ENCODE measurements around the gene AP3B1.

Gene AP3B1

DNA sequence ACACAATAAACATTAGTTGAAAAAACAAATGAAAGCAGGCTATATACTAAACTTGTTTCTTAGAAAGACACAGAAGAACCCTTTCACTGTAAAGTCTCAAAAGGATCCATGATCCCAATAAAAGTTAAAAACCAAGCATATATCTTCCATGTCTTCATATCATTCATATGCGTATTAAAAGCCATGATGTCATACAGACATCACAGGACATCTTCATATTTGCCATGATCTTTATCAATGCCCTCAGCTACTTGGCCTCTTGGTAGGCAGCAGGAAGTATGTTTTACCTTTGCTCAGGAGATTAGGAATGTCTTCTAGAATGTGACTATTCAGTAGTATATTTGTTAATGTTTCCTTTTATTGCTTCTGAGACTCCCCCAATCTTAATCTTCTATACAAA, 16.8 kb downstream of the AP3B1 start:
- H3K9me3 Mint-ChIP-seq: no peaks in the 10 kb centered on the region
- DNase-seq: no peak
- peaks cover 25% of the 10 kb centered on the region for H3K36me3 Mint-ChIP-seq (ENCODE audit: low read depth)
- peaks cover 22% of the 10 kb centered on the region for H3K4me1 Mint-ChIP-seq
- TF ChIP-seq, protein P1, sequence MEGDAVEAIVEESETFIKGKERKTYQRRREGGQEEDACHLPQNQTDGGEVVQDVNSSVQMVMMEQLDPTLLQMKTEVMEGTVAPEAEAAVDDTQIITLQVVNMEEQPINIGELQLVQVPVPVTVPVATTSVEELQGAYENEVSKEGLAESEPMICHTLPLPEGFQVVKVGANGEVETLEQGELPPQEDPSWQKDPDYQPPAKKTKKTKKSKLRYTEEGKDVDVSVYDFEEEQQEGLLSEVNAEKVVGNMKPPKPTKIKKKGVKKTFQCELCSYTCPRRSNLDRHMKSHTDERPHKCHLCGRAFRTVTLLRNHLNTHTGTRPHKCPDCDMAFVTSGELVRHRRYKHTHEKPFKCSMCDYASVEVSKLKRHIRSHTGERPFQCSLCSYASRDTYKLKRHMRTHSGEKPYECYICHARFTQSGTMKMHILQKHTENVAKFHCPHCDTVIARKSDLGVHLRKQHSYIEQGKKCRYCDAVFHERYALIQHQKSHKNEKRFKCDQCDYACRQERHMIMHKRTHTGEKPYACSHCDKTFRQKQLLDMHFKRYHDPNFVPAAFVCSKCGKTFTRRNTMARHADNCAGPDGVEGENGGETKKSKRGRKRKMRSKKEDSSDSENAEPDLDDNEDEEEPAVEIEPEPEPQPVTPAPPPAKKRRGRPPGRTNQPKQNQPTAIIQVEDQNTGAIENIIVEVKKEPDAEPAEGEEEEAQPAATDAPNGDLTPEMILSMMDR (IDR thresholded peaks at IDR 0.05): no peak
- no peaks in the 10 kb centered on the region for H3K27me3 Mint-ChIP-seq (ENCODE audit: low read depth, poor library complexity)
- H3K4me3 Mint-ChIP-seq: no peak overlapping the region
- no peak overlapping the region for H3K27ac Mint-ChIP-seq

DNA sequence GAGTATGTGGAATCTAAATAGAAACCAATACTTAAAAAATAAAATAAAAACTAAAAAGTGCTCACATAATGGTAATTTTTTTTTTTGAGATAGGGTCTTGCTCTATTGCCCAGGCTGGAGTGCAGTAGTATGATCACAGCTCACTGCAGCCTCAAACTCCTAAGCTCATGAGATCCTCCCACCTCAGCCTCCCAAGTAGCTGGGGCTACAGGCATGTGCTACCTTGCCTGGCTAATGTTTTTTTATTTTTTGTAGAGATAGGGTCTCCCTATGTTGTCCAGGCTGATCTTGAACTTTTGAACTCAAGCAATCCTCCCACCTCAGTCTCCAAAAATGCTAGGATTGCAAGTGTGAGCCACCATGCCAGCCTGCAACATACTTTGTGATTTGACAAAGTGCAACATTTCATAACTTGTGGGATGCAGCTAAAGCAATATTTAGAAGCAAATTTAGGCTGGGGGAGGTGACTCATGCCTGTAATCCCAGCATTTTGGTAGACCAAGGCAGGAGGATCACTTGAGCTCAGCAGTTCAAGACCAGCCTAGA, 18.4 kb downstream of the AP3B1 start:
- no peaks in the 10 kb centered on the region for H3K27me3 Mint-ChIP-seq (ENCODE audit: low read depth, poor library complexity)
- DNase-seq: no peak
- H3K27ac Mint-ChIP-seq: no peak overlapping the region
- H3K9me3 Mint-ChIP-seq: no peaks in the 10 kb centered on the region
- TF ChIP-seq, protein P1 (IDR thresholded peaks at IDR 0.05): no peak
- H3K4me3 Mint-ChIP-seq: no peak overlapping the region
- H3K36me3 Mint-ChIP-seq (ENCODE audit: low read depth): peaks cover 23% of the 10 kb centered on the region
- H3K4me1 Mint-ChIP-seq: peaks cover 34% of the 10 kb centered on the region

DNA sequence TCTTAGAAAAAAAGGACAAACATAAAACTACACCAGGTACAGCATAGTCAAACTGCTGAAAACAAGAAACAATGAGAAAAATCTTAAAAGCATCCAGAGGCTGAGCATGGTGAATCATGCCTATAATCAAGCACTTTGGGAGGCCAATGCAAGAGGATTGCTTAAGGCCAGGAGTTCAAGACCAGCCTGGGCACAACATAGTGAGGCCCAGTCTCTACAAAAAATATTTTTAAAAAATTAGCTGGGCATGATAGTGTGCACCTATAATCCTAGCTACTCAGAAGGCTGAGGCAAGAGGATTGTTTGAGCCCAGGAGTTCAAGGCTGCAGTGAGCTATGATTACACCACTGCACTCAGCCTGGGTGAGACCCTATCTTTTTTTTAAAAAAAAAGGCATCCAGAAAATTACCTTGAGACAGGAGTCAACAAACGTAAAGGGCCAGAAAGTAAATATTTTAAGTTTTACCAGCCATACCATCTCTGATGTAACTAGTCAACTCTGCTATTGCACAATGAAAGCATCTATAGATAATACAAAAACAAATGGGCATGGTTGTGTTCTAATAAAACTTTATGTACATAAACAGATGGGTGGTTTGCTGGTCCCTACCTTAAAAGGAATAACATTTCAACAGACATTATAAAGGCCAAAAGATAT, 19.8 kb downstream of the AP3B1 start:
- Mint-ChIP-seq H3K27me3 (ENCODE audit: low read depth, poor library complexity) (no peaks in the 10 kb centered on the region), H3K4me1 (peaks cover 39% of the 10 kb centered on the region), H3K27ac (no peak overlapping the region), H3K36me3 (ENCODE audit: low read depth) (peaks cover 23% of the 10 kb centered on the region), H3K9me3 (no peaks in the 10 kb centered on the region), H3K4me3 (no peak overlapping the region)
- DNase-seq: no peak
- TF ChIP-seq, protein P1 (IDR thresholded peaks at IDR 0.05): no peak

DNA sequence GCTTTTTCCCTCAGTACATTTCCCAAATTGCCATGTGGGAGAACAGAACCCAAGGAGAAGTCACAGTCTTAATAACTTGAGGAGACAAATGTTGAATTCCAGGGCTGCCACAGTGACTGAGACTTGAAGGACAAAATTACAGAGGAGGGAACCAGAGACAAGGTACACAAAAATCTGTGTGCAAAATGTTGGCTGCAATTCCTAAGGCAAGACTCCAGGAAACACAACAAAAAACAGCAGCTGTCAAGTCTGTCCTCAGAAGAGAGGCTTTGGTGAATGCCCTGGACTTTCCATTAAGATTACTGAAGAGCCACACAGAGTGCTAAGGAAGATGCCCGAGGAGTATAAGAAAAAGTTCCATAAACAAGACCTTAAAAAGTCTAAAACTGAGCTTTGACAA, 21.1 kb downstream of the AP3B1 start:
- TF ChIP-seq, protein P1 (IDR thresholded peaks at IDR 0.05): no peak
- DNase-seq: no peak
- no peaks in the 10 kb centered on the region for H3K27me3 Mint-ChIP-seq (ENCODE audit: low read depth, poor library complexity)
- no peaks in the 10 kb centered on the region for H3K9me3 Mint-ChIP-seq
- peaks cover 45% of the 10 kb centered on the region for H3K4me1 Mint-ChIP-seq
- peaks cover 23% of the 10 kb centered on the region for H3K36me3 Mint-ChIP-seq (ENCODE audit: low read depth)
- H3K4me3 Mint-ChIP-seq: no peak overlapping the region
- peak overlapping the region; percentile 68 for H3K27ac Mint-ChIP-seq

DNA sequence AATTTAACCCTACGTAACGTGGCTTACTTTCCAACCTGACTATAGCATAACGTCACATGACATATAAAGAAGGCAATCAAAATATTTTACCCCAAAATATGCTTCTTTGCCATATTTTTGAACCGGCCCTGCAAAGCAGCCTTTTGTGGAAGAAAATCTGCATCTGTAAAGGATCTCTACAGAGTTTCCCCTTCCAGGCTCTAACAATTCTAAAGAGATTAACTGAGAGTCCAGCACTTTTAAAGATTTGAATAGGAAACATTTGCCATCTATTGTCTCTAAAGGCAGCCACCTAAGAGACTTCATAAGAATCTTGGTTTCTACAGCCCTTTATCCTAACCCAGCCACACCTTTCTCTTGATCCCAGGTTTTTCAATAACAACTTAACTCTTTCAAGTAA, 22.7 kb downstream of the AP3B1 start:
- Mint-ChIP-seq H3K36me3 (ENCODE audit: low read depth) (peaks cover 23% of the 10 kb centered on the region), H3K27ac (peak overlapping the region; percentile 13), H3K9me3 (no peaks in the 10 kb centered on the region), H3K27me3 (ENCODE audit: low read depth, poor library complexity) (no peaks in the 10 kb centered on the region), H3K4me1 (peaks cover 39% of the 10 kb centered on the region), H3K4me3 (no peak overlapping the region)
- no peak for DNase-seq
- TF ChIP-seq, protein P1 (IDR thresholded peaks at IDR 0.05): no peak
